H9 (cell line): ENCODE data around the gene PTPRN2. TPM values are rescaled to one million over a fixed set of nuclear protein-coding genes. Genes with fewer than 3 reads are reported as not detected.

Experiments used
- DNase-seq: peaks from one replicate; pipeline ENCODE4 v3.0.0-alpha.2; 2017
- H2AFZ ChIP-seq: one replicate; pipeline ENCODE4 v1.6.1; 2013; ENCODE audit warnings: mild to moderate bottlenecking, low read length, control low read depth, moderate library complexity
- H2AK5ac ChIP-seq: 2 replicates; pipeline ENCODE4 v1.6.1; 2013; ENCODE audit warnings: low read length, control low read depth, mixed read lengths; ENCODE audit not compliant: insufficient read length
- H2BK120ac ChIP-seq: one replicate; pipeline ENCODE4 v1.6.1; 2013; ENCODE audit warnings: low read depth, mild to moderate bottlenecking, low read length, control low read depth, inconsistent platforms; ENCODE audit not compliant: poor library complexity, severe bottlenecking
- H2BK12ac ChIP-seq: 2 replicates; pipeline ENCODE4 v1.6.1; 2013; ENCODE audit warnings: low read length, control low read depth, mixed read lengths, low read depth; ENCODE audit not compliant: insufficient read length
- H2BK15ac ChIP-seq: 2 replicates; pipeline ENCODE4 v1.6.1; 2013; ENCODE audit warnings: low read depth, low read length, control low read depth
- H2BK20ac ChIP-seq: one replicate; pipeline ENCODE4 v1.6.1; 2013; ENCODE audit warnings: low read depth, mild to moderate bottlenecking, low read length, control low read depth, inconsistent platforms; ENCODE audit not compliant: poor library complexity, severe bottlenecking
- H2BK5ac ChIP-seq: 2 replicates; pipeline ENCODE4 v1.6.1; 2013; ENCODE audit warnings: low read length, control low read depth, mixed read lengths; ENCODE audit not compliant: insufficient read length
- H3K14ac ChIP-seq: 2 replicates; pipeline ENCODE4 v1.6.1; 2013; ENCODE audit warnings: low read length, control low read depth; ENCODE audit not compliant: insufficient read depth
- H3K18ac ChIP-seq: 2 replicates; pipeline ENCODE4 v1.6.1; 2013; ENCODE audit warnings: low read depth, mild to moderate bottlenecking, mixed read lengths, low read length, control low read depth; ENCODE audit not compliant: insufficient read length
- H3K23ac ChIP-seq: 2 replicates; pipeline ENCODE4 v1.6.1; 2013; ENCODE audit warnings: low read length, control low read depth, mixed read lengths, low read depth; ENCODE audit not compliant: insufficient read length
- H3K23me2 ChIP-seq: 2 replicates; pipeline ENCODE4 v1.6.1; 2013; ENCODE audit warnings: low read depth, mild to moderate bottlenecking, mixed read lengths, low read length, control low read depth; ENCODE audit not compliant: insufficient read length, poor library complexity, severe bottlenecking
- H3K27ac ChIP-seq: 2 replicates; pipeline ENCODE4 v1.5.1; 2013; ENCODE audit warnings: low read length, control low read depth, mixed read lengths, low read depth; ENCODE audit not compliant: insufficient read length
- H3K27me3 ChIP-seq: 2 replicates; pipeline ENCODE4 v1.6.1; 2013; ENCODE audit warnings: low read length, control low read depth, inconsistent platforms; ENCODE audit not compliant: insufficient read depth
- H3K4ac ChIP-seq: 2 replicates; pipeline ENCODE4 v1.6.1; 2013; ENCODE audit warnings: low read depth, mild to moderate bottlenecking, control low read depth, inconsistent platforms, low read length, moderate library complexity
- H3K4me1 ChIP-seq: 2 replicates; pipeline ENCODE4 v1.6.1; 2013; ENCODE audit warnings: low read length, control low read depth, inconsistent platforms; ENCODE audit not compliant: insufficient read depth
- H3K4me2 ChIP-seq: 2 replicates; pipeline ENCODE4 v1.6.1; 2013; ENCODE audit warnings: low read length, control low read depth, mixed read lengths; ENCODE audit not compliant: insufficient read length, insufficient read depth
- H3K56ac ChIP-seq: 2 replicates; pipeline ENCODE4 v1.6.1; 2013; ENCODE audit warnings: low read depth, mild to moderate bottlenecking, mixed read lengths, low read length, control low read depth; ENCODE audit not compliant: insufficient read length
- H3K79me1 ChIP-seq: 2 replicates; pipeline ENCODE4 v1.6.1; 2013; ENCODE audit warnings: low read depth, mild to moderate bottlenecking, moderate library complexity, low read length, control low read depth, inconsistent platforms; ENCODE audit not compliant: insufficient read depth, poor library complexity, severe bottlenecking
- H3K79me2 ChIP-seq: 2 replicates; pipeline ENCODE4 v1.6.1; 2013; ENCODE audit warnings: low read length, control low read depth, inconsistent platforms; ENCODE audit not compliant: insufficient read depth
- H3K9ac ChIP-seq: 2 replicates; pipeline ENCODE4 v1.6.1; 2013; ENCODE audit warnings: low read length, control low read depth, mixed read lengths; ENCODE audit not compliant: insufficient read length; ENCODE audit errors: extremely low read depth
- H3K9me3 ChIP-seq: one replicate; pipeline ENCODE4 v1.6.1; 2013; ENCODE audit warnings: low read depth, low read length, inconsistent platforms; ENCODE audit not compliant: control insufficient read depth
- H3T11ph ChIP-seq: one replicate; pipeline ENCODE4 v1.6.1; 2013; ENCODE audit warnings: mild to moderate bottlenecking, low read length, control low read depth, inconsistent platforms
- H4K20me1 ChIP-seq: one replicate; pipeline ENCODE4 v1.6.1; 2013; ENCODE audit not compliant: control insufficient read depth, insufficient read length, insufficient read depth
- H4K5ac ChIP-seq: 2 replicates; pipeline ENCODE4 v1.6.1; 2013; ENCODE audit warnings: low read depth, mild to moderate bottlenecking, mixed read lengths, low read length, control low read depth; ENCODE audit not compliant: insufficient read length
- H4K8ac ChIP-seq: replicated peaks from 2 replicates; pipeline ENCODE4 v1.6.1; 2013; ENCODE audit warnings: low read length, control low read depth, mixed read lengths, low read depth; ENCODE audit not compliant: insufficient read length
- H4K91ac ChIP-seq: 2 replicates; pipeline ENCODE4 v1.6.1; 2013; ENCODE audit warnings: low read depth, mild to moderate bottlenecking, moderate library complexity, mixed read lengths, low read length, control low read depth; ENCODE audit not compliant: insufficient read length
- H3K27ac Mint-ChIP-seq, 3 experiments: 2 replicates in 2 of 3; 3 replicates in 1 of 3; pipeline ENCODE4 v1.8.0; 2020 to 2021; ENCODE audit warnings: mixed read lengths in 3 of 3, mild to moderate bottlenecking in 1 of 3, moderate library complexity in 1 of 3
- H3K27me3 Mint-ChIP-seq: 2 replicates; pipeline ENCODE4 v1.8.0; 2021; ENCODE audit warnings: low read depth, mild to moderate bottlenecking, moderate library complexity, mixed read lengths
- H3K36me3 Mint-ChIP-seq, 3 experiments: 2 replicates in 2 of 3; 3 replicates in 1 of 3; pipeline ENCODE4 v1.8.0; 2020 to 2021; ENCODE audit warnings: low read depth in 3 of 3, mixed read lengths in 3 of 3; ENCODE audit not compliant: insufficient read depth in 1 of 3
- H3K4me1 Mint-ChIP-seq, 2 experiments: 2 replicates each; pipeline ENCODE4 v1.8.0; 2020; ENCODE audit warnings: mixed read lengths in 2 of 2
- H3K4me3 Mint-ChIP-seq, 2 experiments: 2 replicates in 1 of 2; 3 replicates in 1 of 2; pipeline ENCODE4 v1.8.0; 2020 to 2021; ENCODE audit warnings: mild to moderate bottlenecking in 2 of 2, mixed read lengths in 2 of 2, moderate library complexity in 1 of 2
- H3K9me3 Mint-ChIP-seq, 2 experiments: 2 replicates in 1 of 2; 3 replicates in 1 of 2; pipeline ENCODE4 v1.8.0; 2020; ENCODE audit warnings: mild to moderate bottlenecking in 2 of 2, mixed read lengths in 2 of 2, moderate library complexity in 1 of 2
- WGBS: extraction: QIAGEN DNeasy Blood & Tissue Kit; methylation state at CpG from one replicate; pipeline ENCODE4 v1.1.7; 2013; ENCODE audit warnings: missing lambda C conversion rate, low lambda C conversion rate, mixed read lengths; ENCODE audit not compliant: insufficient read length; ENCODE audit errors: extremely low coverage; 5-methylcytosine and 5-hydroxymethylcytosine counted together
- total RNA-seq: library from RNA; stranded (reverse); gene quantifications from 2 replicates; pipeline ENCODE4 v1.2.1, GENCODE V29; 2021
- TF ChIP-seq, protein P1 (sequence below): fragments of 200-600 bp; sonication (generic); conservative IDR thresholded peaks from 3 replicates; pipeline ENCODE4 v1.8.0; 2021; ENCODE audit warnings: antibody characterized with exemption, mild to moderate bottlenecking

PTPRN2 gene
- total RNA-seq, 1 experiment from 2014 or later, result 5.2 TPM

DNA sequence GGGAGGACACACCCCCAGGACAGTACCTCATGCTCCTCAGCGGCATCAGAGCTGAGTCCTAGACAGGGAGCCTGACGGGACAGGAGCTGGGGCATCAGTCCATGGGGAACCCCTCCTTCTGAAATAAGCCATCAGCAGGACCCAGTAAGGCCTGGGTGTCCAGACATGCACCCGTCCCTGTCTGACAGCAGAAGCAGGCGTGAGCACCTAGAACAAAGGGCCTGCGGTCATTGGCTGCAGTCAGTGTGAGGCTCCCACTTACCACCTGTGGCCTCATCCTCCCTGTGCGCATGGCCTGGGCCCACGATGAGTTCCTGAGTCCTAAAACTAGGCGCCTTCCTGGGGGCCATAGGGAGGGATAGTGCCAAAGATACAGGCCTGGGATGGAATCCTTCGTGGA lies 484.7 kb downstream of the PTPRN2 start:
- no peak overlapping the region for H3K23ac ChIP-seq
- H4K20me1 ChIP-seq, result no peaks in the 10 kb centered on the region
- H2BK15ac ChIP-seq, result no peak overlapping the region
- no peaks in the 10 kb centered on the region for H3K9me3 ChIP-seq
- H2AFZ ChIP-seq, result no peak overlapping the region
- H3K23me2 ChIP-seq, result no peaks in the 10 kb centered on the region
- no CpG with 5 or more reads among the region's 9 CpGs for WGBS
- no peak overlapping the region for H3K4me2 ChIP-seq
- H3K18ac ChIP-seq, result no peak overlapping the region
- H2BK120ac ChIP-seq, result no peak overlapping the region
- Mint-ChIP-seq H3K4me1 (no peaks in the 10 kb centered on the region), H3K4me3 (no peak overlapping the region), H3K36me3 (peaks cover 3 to 13% (median 7%) of the 10 kb centered on the region in 3 experiments; a peak in 6 of 7 replicates), H3K27me3 (peaks cover 1% of the 10 kb centered on the region; the same call in 1 of the 2 replicates), H3K9me3 (peaks cover 10 to 11% of the 10 kb centered on the region in 2 experiments; a peak in 4 of 5 replicates), H3K27ac (no peak overlapping the region)
- no peak overlapping the region for H3K4ac ChIP-seq
- no peak overlapping the region for H3K56ac ChIP-seq
- no peak overlapping the region for H3K27ac ChIP-seq
- H2BK20ac ChIP-seq, result no peak overlapping the region
- H3K79me2 ChIP-seq, result no peaks in the 10 kb centered on the region
- no peak overlapping the region for H3K9ac ChIP-seq
- DNase-seq, result no peak
- H4K8ac ChIP-seq, result no peak overlapping the region
- no peak overlapping the region for H4K91ac ChIP-seq
- no peak overlapping the region for H4K5ac ChIP-seq
- no peaks in the 10 kb centered on the region for H3K27me3 ChIP-seq
- H2BK12ac ChIP-seq, result no peak overlapping the region
- H2AK5ac ChIP-seq, result no peak overlapping the region
- H3K14ac ChIP-seq, result no peak overlapping the region
- H3K4me1 ChIP-seq, result no peaks in the 10 kb centered on the region
- no peak overlapping the region for H2BK5ac ChIP-seq
- H3T11ph ChIP-seq, result no peak overlapping the region
- H3K79me1 ChIP-seq, result no peaks in the 10 kb centered on the region
- TF ChIP-seq, protein P1, sequence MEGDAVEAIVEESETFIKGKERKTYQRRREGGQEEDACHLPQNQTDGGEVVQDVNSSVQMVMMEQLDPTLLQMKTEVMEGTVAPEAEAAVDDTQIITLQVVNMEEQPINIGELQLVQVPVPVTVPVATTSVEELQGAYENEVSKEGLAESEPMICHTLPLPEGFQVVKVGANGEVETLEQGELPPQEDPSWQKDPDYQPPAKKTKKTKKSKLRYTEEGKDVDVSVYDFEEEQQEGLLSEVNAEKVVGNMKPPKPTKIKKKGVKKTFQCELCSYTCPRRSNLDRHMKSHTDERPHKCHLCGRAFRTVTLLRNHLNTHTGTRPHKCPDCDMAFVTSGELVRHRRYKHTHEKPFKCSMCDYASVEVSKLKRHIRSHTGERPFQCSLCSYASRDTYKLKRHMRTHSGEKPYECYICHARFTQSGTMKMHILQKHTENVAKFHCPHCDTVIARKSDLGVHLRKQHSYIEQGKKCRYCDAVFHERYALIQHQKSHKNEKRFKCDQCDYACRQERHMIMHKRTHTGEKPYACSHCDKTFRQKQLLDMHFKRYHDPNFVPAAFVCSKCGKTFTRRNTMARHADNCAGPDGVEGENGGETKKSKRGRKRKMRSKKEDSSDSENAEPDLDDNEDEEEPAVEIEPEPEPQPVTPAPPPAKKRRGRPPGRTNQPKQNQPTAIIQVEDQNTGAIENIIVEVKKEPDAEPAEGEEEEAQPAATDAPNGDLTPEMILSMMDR, result no peak
